Liver (tissue), 9 donors: ENCODE data around the gene SORCS2. TPM values are rescaled to one million over a fixed set of nuclear protein-coding genes. Genes with fewer than 3 reads are reported as not detected.

Experiments
- DNase-seq: peaks from one replicate; pipeline ENCODE4 v3.0.0-alpha.2; 2017; ENCODE audit warnings: low spot score
- H3K27ac ChIP-seq, 2 donors: one replicate each; pipeline ENCODE4 v1.7.0; 2013; ENCODE audit warnings: inconsistent platforms in 2 of 2, low read length in 2 of 2, control low read depth in 1 of 2, low read depth in 1 of 2, mild to moderate bottlenecking in 1 of 2
- H3K27me3 ChIP-seq, 4 donors: one replicate each; pipeline versions ENCODE4 v1.6.1 to v1.7.0; 2013; ENCODE audit warnings: low read length in 3 of 4, inconsistent platforms in 1 of 4, mild to moderate bottlenecking in 1 of 4, moderate library complexity in 1 of 4; ENCODE audit not compliant: control insufficient read depth in 4 of 4, insufficient read depth in 4 of 4
- H3K36me3 ChIP-seq, 4 donors: one replicate each; pipeline versions ENCODE4 v1.6.1 to v1.7.0; 2013; ENCODE audit warnings: low read length in 3 of 4, mild to moderate bottlenecking in 3 of 4, low read depth in 1 of 4, moderate library complexity in 1 of 4; ENCODE audit not compliant: control insufficient read depth in 4 of 4, insufficient read depth in 3 of 4
- H3K4me1 ChIP-seq, 4 donors: one replicate each; pipeline versions ENCODE4 v1.6.1 to v1.7.0; 2013; ENCODE audit warnings: low read length in 3 of 4, mild to moderate bottlenecking in 3 of 4, moderate library complexity in 1 of 4; ENCODE audit not compliant: control insufficient read depth in 4 of 4, insufficient read depth in 4 of 4
- H3K4me3 ChIP-seq, 3 donors: one replicate each; pipeline versions ENCODE4 v1.6.1 to v1.7.0; 2013; ENCODE audit warnings: low read length in 3 of 3, control low read depth in 1 of 3, low read depth in 1 of 3, mild to moderate bottlenecking in 1 of 3
- H3K9ac ChIP-seq, 2 donors: one replicate each; pipeline ENCODE4 v1.7.0; 2013; ENCODE audit warnings: low read length in 2 of 2, mild to moderate bottlenecking in 2 of 2, moderate library complexity in 2 of 2, control low read depth in 1 of 2, low read depth in 1 of 2
- H3K9me3 ChIP-seq, 4 donors: one replicate each; pipeline versions ENCODE4 v1.6.1 to v1.7.0; 2013; ENCODE audit warnings: low read length in 3 of 4; ENCODE audit not compliant: control insufficient read depth in 4 of 4
- EGR1 ChIP-seq, 2 donors: IDR thresholded peaks; 2 replicates each; pipeline ENCODE4 v1.6.1; 2016 to 2018; ENCODE audit warnings: antibody characterized with exemption in 2 of 2, low read depth in 2 of 2
- FOXA1 ChIP-seq: IDR thresholded peaks from 2 replicates; pipeline ENCODE4 v1.6.1; 2016; ENCODE audit warnings: antibody characterized with exemption
- GABPA ChIP-seq, 2 donors: IDR thresholded peaks in 1 of 2; conservative IDR thresholded peaks in 1 of 2; 2 replicates each; pipeline ENCODE4 v1.6.1; 2016; ENCODE audit warnings: antibody characterized with exemption in 2 of 2, mild to moderate bottlenecking in 1 of 2, moderate library complexity in 1 of 2
- HNF4A ChIP-seq, 2 donors: conservative IDR thresholded peaks; 2 replicates each; pipeline ENCODE4 v1.6.1; 2016; ENCODE audit warnings: antibody characterized with exemption in 2 of 2, mild to moderate bottlenecking in 2 of 2
- HNF4G ChIP-seq: IDR thresholded peaks from 2 replicates; pipeline ENCODE4 v1.6.1; 2016; ENCODE audit warnings: antibody characterized with exemption
- JUND ChIP-seq, 2 donors: IDR thresholded peaks; 2 replicates each; pipeline ENCODE4 v1.6.1; 2016; ENCODE audit warnings: antibody characterized with exemption in 2 of 2
- NR2F2 ChIP-seq: IDR thresholded peaks from 2 replicates; pipeline ENCODE4 v1.6.1; 2016; ENCODE audit warnings: antibody characterized with exemption
- RAD21 ChIP-seq, 2 donors: IDR thresholded peaks; 2 replicates each; pipeline ENCODE4 v1.6.1; 2016; ENCODE audit warnings: antibody characterized with exemption in 2 of 2, mild to moderate bottlenecking in 2 of 2
- RXRA ChIP-seq, 2 donors: IDR thresholded peaks; 2 replicates each; pipeline ENCODE4 v1.6.1; 2017 to 2018; ENCODE audit warnings: antibody characterized with exemption in 2 of 2, mild to moderate bottlenecking in 1 of 2
- SP1 ChIP-seq: IDR thresholded peaks from 2 replicates; pipeline ENCODE4 v1.6.1; 2018; ENCODE audit warnings: antibody characterized with exemption, mild to moderate bottlenecking
- TAF1 ChIP-seq: conservative IDR thresholded peaks from 2 replicates; pipeline ENCODE4 v1.6.1; 2016; ENCODE audit warnings: antibody characterized with exemption, mild to moderate bottlenecking
- YY1 ChIP-seq: IDR thresholded peaks from 2 replicates; pipeline ENCODE4 v1.6.1; 2016; ENCODE audit warnings: antibody characterized with exemption, mild to moderate bottlenecking
- WGBS: extraction: QIAGEN DNeasy Blood & Tissue Kit; methylation state at CpG from one replicate; pipeline ENCODE4 v1.1.7; 2013; 5-methylcytosine and 5-hydroxymethylcytosine counted together
- polyA plus RNA-seq, 2 donors: library from polyadenylated mRNA; stranded (reverse) in 1 of 2; unstranded in 1 of 2; fragments of 200-250 nt in 1 of 2; fragments of >200 nt in 1 of 2; fragmentation: Nextera tagmentation in 1 of 2; extraction: Ambion mirVana in 1 of 2; gene quantifications; one replicate each; pipeline versions ENCODE4 v1.2.1 to v1.2.3, GENCODE V29; 2013 to 2015
- total RNA-seq, 2 donors: library from RNA; depleted of rRNA; stranded (reverse); fragments of >200 nt; gene quantifications; one replicate each; pipeline ENCODE4 v1.2.3, GENCODE V29; 2014
- TF ChIP-seq, protein P1 (sequence below): IDR thresholded peaks from 2 replicates; pipeline ENCODE4 v1.6.1; 2016; ENCODE audit warnings: antibody characterized with exemption, mild to moderate bottlenecking
- TF ChIP-seq, protein P2 (sequence below): IDR thresholded peaks from 2 replicates; pipeline ENCODE4 v1.6.1; 2016; ENCODE audit warnings: antibody characterized with exemption
- TF ChIP-seq, protein P3 (sequence below): IDR thresholded peaks from 2 replicates; pipeline ENCODE4 v1.6.1; 2016; ENCODE audit warnings: antibody characterized with exemption
- TF ChIP-seq, protein P4 (sequence below): IDR thresholded peaks from 2 replicates; pipeline ENCODE4 v1.6.1; 2016; ENCODE audit warnings: antibody characterized with exemption
- donor health status: healthy.
- donor health status: healthy.
- donor health status: healthy.
- donor health status: healthy.
- donor health status: healthy.

The SORCS2 gene
- total and polyA plus RNA-seq, 4 donors, result 0.10 to 1.4 (median 0.92) TPM

DNA sequence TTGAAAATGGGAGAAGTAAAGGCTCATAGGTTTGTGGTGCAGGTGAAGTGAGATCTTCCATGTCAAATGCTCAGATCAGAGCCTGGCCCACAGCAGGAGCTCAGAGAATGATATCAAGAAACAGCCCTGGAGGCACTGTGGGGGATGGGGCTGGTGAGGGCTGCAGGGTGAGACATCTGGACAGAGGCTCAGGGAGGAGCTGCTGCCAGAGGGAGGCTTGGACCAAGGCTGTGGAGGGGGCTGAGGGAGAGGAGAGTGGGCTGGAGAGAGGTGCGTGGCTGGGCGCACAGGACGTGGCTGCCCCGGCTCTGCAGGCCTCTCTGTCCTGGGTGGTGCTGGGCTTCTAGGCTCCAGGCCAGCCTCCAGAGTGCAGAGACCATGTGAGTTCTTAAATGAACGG, 5.6 kb downstream of the SORCS2 start (continued):
- TF ChIP-seq, protein P1, sequence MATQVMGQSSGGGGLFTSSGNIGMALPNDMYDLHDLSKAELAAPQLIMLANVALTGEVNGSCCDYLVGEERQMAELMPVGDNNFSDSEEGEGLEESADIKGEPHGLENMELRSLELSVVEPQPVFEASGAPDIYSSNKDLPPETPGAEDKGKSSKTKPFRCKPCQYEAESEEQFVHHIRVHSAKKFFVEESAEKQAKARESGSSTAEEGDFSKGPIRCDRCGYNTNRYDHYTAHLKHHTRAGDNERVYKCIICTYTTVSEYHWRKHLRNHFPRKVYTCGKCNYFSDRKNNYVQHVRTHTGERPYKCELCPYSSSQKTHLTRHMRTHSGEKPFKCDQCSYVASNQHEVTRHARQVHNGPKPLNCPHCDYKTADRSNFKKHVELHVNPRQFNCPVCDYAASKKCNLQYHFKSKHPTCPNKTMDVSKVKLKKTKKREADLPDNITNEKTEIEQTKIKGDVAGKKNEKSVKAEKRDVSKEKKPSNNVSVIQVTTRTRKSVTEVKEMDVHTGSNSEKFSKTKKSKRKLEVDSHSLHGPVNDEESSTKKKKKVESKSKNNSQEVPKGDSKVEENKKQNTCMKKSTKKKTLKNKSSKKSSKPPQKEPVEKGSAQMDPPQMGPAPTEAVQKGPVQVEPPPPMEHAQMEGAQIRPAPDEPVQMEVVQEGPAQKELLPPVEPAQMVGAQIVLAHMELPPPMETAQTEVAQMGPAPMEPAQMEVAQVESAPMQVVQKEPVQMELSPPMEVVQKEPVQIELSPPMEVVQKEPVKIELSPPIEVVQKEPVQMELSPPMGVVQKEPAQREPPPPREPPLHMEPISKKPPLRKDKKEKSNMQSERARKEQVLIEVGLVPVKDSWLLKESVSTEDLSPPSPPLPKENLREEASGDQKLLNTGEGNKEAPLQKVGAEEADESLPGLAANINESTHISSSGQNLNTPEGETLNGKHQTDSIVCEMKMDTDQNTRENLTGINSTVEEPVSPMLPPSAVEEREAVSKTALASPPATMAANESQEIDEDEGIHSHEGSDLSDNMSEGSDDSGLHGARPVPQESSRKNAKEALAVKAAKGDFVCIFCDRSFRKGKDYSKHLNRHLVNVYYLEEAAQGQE, result no peak
- TF ChIP-seq FOXA1 (no peak), NR2F2 (no peak), JUND (IDR thresholded peaks at IDR 0.05) (no peak), RXRA (IDR thresholded peaks at IDR 0.05) (no peak), GABPA (IDR thresholded peaks at IDR 0.05 in 1 of 2, conservative IDR thresholded peaks at IDR 0.05 in 1 of 2) (no peak)

DNA sequence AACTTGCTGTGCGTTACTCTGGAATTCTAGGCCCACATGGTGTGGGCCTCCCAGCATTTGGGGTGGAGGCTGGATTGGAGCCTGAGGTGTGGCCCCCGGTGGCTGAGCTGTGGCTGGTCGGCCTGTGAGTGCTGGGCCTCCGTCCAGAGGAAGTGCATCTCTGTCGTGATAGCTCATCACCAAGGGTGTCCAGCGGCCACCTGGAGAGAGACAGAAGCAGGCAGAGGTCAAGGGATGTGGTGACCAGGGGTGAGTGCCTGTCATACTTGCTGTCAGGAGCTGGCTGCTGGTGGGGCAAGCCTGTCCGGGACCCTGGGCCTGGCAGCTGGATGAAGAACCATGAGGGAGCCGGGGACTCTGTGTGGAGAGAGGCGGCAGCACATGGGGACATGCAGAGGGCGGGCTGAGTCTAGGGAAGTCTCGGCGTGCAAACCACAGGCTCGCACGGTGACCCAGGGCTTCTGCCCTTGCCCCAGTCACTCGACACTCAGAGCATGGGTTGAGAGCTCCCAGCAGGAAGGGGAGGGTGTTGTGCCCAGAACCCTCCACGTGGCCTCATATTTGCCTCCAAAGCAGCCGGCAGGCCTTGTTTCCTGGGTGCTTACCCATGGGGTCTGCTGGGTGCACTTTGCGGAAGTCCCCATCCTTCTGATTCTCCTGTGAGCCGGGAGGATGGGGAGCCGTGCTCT, 6.2 kb downstream of the SORCS2 start:
- Histone ChIP-seq H3K4me3 (no peak overlapping the region), H3K36me3 (no peaks in the 10 kb centered on the region), H3K9me3 (no peaks in the 10 kb centered on the region), H3K9ac (no peak overlapping the region), H3K27me3 (no peaks in the 10 kb centered on the region), H3K4me1 (peaks cover under 1 to 8% (median 7%) of the 10 kb centered on the region in 4 donors), H3K27ac (no peak overlapping the region)
- no peak for TF ChIP-seq HNF4G
- no peak for TF ChIP-seq NR2F2
- TF ChIP-seq, protein P2, sequence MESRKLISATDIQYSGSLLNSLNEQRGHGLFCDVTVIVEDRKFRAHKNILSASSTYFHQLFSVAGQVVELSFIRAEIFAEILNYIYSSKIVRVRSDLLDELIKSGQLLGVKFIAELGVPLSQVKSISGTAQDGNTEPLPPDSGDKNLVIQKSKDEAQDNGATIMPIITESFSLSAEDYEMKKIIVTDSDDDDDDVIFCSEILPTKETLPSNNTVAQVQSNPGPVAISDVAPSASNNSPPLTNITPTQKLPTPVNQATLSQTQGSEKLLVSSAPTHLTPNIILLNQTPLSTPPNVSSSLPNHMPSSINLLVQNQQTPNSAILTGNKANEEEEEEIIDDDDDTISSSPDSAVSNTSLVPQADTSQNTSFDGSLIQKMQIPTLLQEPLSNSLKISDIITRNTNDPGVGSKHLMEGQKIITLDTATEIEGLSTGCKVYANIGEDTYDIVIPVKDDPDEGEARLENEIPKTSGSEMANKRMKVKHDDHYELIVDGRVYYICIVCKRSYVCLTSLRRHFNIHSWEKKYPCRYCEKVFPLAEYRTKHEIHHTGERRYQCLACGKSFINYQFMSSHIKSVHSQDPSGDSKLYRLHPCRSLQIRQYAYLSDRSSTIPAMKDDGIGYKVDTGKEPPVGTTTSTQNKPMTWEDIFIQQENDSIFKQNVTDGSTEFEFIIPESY, result no peak
- no peak for TF ChIP-seq FOXA1
- TF ChIP-seq SP1, result no peak
- TF ChIP-seq JUND (IDR thresholded peaks at IDR 0.05), result no peak
- no peak for TF ChIP-seq RAD21 (IDR thresholded peaks at IDR 0.05)
- TF ChIP-seq, protein P3, sequence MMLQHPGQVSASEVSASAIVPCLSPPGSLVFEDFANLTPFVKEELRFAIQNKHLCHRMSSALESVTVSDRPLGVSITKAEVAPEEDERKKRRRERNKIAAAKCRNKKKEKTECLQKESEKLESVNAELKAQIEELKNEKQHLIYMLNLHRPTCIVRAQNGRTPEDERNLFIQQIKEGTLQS, result no peak
- no peak for TF ChIP-seq EGR1 (IDR thresholded peaks at IDR 0.05; ENCODE audit: low read depth in 2 of 2)
- TF ChIP-seq GABPA (IDR thresholded peaks at IDR 0.05 in 1 of 2, conservative IDR thresholded peaks at IDR 0.05 in 1 of 2), result no peak
- no peak for TF ChIP-seq TAF1
- TF ChIP-seq, protein P1, result no peak
- no peak for TF ChIP-seq YY1
- TF ChIP-seq, protein P4, sequence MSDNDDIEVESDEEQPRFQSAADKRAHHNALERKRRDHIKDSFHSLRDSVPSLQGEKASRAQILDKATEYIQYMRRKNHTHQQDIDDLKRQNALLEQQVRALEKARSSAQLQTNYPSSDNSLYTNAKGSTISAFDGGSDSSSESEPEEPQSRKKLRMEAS, result no peak
- TF ChIP-seq HNF4A (conservative IDR thresholded peaks at IDR 0.05), result no peak
- no peak for DNase-seq
- WGBS, result 89% methylated on average over 20 of the region's 20 CpGs
